Panc1 (cell line): Measurements from ENCODE around the gene MEX3A.

Experiments used
- CTCF ChIP-seq: fragments of 450-650 bp; IDR thresholded peaks from 2 replicates; pipeline ENCODE4 v1.5.1; 2017; ENCODE audit warnings: mild to moderate bottlenecking
- POLR2AphosphoS5 ChIP-seq: IDR thresholded peaks from 2 replicates; pipeline ENCODE4 v1.6.1; 2012; ENCODE audit warnings: mild to moderate bottlenecking, low read depth, low read length, moderate library complexity
- SIN3A ChIP-seq: IDR thresholded peaks from 2 replicates; pipeline ENCODE4 v1.6.1; 2012; ENCODE audit warnings: low read depth, mild to moderate bottlenecking, low read length, moderate library complexity, borderline replicate concordance; ENCODE audit not compliant: insufficient read depth

GRCh38 chr1:156064615-156065014 lies 17.6 kb downstream of the MEX3A start:
- TF ChIP-seq CTCF = no peak
- TF ChIP-seq POLR2AphosphoS5 = no peak
- no peak for TF ChIP-seq SIN3A
